GM19372 (cell line): Measurements from ENCODE around the gene KRTAP3-2.

Experiments
- ATAC-seq: cut with Tn5 transposase; IDR thresholded peaks from one replicate; pipeline ENCODE4 v1.9.1; 2021; ENCODE audit warnings: mild to moderate bottlenecking, low read depth, moderate library complexity; ENCODE audit not compliant: unreplicated experiment

KRTAP3-2 gene

DNA sequence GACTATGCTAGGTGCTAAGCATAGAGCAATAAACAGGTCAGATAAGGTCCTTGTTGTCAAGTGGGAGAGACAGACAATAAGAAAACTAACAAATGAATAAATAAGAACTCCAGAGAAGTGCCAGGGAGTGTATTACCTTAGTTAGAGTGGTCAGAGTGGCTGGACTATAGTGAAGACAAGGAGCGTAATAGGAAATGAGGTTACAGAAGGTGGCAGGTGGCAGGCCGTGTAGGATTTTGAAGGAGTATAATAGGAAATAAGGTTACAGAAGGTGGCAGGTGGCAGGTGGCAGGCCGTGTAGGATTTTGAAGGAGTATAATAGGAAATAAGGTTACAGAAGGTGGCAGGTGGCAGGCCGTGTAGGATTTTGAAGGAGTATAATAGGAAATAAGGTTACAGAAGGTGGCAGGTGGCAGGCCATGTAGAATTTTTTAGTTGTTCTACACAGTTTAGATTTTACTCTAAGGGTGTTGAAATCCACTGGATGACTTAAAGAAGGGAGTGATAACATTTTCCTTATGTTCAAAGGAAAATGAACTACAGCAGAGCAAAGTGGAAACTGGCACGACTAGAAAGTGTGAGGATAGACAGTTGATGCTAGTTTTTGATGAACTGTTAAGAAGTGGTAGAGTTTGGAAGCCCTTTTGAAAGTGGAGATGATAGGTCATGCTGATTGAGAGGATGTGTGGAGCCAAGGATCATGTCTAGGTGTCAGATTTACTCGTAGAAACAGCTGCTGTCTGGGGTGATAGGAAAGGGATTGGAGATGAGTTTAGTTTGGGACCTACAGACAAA is 12.8 kb upstream of the KRTAP3-2 start:
- no peak for ATAC-seq

DNA sequence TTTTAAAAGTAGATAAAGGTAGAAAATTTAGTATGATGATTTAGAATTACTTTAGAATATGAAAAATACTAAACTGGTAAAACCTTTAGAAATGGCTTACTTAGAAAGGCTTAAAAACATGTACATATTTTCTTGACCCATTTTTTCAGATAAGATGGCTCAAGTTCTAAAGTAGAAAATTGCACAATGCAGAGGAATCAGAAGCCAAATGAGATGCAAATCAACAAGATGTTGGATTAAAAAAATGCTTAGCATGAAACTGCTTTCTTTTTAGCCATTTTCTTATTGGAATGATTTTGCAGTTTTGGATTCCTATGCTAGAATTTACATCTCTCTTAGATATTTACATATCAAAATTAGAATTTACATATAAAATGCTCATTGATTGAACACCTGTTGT is 10.7 kb upstream of the KRTAP3-2 start:
- no peak for ATAC-seq

DNA sequence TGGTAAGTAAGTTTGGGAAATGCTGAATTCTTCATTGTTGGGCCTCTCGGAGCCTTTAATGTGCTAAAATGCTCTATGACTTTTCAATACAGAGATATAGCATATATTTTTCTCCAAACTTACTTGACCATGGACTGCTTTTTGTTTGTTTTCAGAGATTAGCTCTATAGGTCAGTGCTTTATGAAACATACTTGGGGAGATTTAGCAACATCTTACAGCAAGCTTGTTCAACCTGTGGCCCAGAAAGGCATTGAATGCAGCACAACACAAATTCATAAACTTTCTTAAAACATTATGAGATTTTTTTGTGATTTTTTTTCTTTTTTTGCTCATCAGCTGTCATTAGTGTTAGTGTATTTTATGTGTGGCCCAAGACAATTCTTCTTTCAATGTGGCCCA is 10.2 kb upstream of the KRTAP3-2 start:
- ATAC-seq = no peak

DNA sequence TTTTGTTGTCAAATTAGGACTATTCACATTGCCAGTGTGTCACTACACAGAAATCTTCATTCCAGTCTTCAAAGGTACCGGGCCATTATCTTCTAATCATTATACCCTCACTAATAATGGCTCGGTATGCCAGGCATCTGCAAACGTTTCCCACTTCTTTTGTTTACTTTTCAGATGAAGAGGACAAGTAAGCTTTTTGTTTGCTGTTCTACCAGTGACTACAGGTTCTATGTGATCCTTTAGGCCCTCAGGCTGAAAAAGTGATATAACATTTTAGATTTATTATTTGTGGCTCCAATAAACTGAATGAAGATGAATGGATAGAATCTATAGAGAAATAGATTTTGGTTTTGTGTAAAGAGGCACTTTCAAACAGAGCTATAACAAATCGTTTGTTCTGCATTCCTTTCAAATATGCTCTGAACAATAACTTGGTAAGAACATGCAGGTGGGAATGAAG is 9.6 kb upstream of the KRTAP3-2 start:
- no peak for ATAC-seq

DNA sequence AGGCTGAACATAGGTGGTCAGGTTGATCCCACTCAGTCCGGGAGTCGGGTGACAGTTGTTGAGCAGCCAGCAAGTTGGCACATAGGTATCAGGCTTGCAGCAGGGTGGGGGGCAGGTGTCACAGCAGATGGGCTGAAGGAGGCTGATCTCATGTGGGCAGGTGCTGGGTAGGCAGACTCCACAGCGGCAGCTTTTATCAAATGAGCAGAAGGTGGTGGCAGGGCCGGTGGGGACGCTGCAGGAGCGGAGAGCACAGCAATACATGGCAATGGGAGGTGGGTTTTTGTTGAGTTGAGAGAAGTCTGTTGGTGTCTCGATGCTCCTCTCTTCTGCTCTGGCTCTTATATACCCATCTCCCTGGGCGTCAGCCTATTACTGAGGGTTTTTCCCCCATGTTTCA is 9.1 kb upstream of the KRTAP3-2 start, which contains the start of gene KRTAP3-1:
KRTAP3-1 (minus strand) TSS at position 318 of the 400 bp plus-strand sequence; CDS start at position 264, 54 bp downstream.
- no peak for ATAC-seq

DNA sequence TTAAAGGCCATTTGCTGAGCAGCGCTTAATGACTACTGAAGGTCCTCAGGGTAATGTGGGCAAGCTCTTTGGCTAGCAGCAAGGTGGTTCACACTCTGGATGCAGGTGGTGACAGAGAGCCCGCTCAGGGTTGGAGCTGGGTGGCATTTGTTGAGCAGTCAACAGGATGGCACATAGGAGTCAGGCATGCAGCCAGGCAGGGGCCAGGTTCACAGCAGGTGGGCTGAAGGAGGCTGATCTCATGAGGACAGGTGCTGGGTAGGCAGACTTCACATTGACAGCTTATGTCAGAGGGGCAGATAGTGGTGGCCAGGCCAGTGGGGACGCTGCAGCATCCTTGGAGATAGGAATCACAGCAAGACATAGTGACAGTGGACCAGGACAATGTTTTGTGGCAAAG is 4.7 kb upstream of the KRTAP3-2 start:
- ATAC-seq = no peak

DNA sequence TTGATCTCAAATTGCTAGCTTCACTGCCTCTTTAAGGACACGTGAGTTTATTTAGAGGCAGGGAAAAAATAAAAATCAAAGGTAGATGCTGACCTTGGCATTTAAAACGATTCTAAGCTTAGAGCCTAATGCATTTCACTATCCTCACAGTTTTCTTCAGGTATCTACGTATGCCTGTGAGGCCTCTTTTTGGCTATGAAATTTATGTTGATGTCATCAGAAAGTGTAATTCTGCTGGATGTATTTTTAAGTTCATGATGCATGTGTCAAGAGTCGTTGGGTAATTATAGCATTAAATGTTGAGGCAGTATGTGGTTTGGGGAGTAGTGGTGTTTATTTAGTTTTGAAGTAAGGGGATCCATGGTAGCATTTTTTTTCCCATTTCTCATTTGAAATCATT is 4.2 kb upstream of the KRTAP3-2 start:
- ATAC-seq = no peak

DNA sequence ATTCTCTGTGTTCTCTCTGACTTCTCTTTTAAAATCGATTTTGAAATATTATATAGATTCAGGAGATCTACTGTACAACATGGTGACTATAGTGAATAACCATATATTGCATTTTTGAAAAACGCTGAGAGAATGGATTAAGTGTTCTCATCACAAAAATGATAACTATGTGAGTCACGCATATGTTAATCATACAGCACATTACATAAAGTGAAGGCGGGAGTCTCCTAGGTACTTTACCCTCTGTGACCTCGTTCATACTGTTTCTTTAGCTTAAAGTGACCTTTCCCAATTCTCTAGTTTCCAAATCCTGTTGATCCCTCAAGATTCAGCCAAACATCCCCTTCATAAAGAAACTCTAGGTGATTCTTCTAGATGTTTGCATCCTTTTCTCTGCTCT is 3.1 kb upstream of the KRTAP3-2 start:
- ATAC-seq = no peak

DNA sequence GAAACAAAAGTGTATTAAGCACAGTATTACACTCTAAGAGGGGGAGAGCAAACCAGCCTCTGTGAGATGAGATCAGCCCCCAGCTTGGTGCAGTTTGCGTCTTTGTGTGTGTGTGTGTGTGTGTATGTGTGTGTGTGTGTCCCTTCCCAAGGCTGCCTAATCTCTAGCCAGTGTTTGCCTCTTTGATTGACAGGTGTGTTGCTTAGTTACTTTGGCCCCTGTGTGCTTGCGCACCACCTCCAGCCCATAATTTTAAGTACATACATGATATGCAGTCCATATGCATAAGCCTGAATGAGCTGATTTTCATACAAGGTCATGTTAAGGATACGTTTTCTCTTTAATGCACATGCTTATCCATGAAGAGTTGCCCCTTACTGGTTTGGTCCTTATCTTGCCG is 2.1 kb upstream of the KRTAP3-2 start:
- no peak for ATAC-seq

DNA sequence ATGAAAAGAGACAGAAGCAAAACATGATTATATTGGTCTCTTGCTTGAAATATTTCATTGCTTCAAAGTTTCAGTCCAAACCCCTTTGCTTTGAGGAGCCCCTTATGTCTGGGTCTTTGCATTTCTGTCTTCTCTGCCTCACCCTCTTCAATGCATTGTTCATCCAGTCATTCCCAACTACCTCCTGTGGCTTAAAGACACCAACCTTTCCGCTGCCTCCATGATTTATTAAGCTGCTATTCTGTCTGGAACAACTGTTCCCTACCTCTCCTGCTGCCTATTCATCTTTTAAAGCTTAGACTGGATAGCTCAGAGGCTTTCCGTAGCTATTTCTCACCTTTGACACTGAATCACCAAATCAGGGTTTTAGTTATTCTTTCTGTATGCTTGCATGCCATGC is 2.3 kb downstream of the KRTAP3-2 start:
- no peak for ATAC-seq

DNA sequence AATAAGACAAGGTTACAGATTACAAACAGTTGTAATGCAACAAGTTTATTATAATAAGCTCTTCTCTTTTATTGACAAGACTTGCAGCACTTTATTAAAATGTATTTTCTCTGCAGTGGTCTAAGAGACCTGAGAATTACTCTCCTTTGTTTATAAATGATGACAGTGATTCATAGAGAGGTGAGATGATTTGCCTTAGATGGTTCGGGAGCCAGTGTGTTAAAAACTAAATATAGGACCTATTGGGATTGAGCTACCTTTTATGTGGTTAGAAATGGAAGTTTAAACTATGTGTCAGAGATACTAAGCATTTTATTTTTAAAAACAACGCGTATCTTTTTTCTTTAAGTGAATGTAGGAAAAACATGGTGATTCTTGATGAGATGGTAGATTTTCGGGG is 2.9 kb downstream of the KRTAP3-2 start:
- no peak for ATAC-seq

DNA sequence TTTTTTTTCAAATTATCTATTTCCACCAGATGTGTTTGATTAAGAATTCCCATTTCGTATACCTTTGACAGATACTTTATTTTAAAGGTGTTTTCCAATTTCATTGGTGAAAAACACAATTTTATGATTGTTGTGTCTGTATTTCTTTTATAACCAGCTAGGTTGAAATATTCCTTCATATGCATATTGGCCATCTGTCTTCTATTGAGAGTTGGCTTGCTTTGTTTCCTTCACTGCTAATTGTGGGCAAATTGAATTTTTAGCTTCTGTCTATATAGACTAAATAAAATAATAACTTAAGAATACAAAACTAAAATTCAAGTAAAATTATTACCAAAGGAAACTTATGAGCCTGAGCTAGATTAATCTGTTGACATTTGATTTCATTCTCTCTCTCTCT is 4.6 kb downstream of the KRTAP3-2 start:
- ATAC-seq = no peak

DNA sequence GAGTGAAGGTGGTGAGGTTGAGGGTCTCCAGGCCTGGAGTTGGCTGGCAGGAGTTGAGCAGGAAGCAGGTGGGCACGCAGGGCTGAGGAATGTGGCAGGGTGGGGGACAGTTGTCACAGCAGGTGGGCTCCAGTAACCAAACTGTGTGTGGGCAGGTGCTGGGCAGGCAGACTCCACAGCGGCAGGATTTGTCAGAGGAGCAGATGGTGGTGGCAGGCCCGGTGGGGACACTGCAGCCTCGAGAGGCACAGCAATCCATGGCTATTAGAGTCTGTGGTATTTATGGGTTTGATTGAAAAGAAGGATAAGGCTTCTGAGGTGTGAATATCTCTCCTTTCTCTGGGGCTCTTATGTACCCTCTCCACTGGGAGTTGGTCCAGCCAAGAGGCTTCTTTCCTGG is 5.9 kb downstream of the KRTAP3-2 start, which contains the start of gene KRTAP3-3:
KRTAP3-3 (minus strand) TSS at position 326 of the 400 bp plus-strand sequence; CDS start at position 259, 67 bp downstream.
- ATAC-seq = no peak

DNA sequence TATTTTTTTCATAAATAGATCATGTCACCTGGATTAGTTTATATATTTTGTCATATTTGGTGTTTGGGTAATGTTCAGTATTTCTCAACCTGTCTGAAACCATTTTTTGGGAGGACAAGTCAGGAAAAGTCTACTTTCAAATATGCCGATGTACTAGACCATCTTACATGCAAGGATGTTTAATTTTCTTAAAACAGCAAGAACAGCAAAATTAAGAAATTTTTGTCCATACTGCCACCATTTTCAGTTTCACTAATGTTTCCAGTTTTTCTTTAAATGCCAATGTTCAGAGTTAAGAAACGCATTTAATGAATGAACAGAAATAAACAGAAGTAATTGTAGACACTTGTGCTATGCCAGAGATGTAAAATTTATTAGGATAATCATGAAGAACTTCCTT is 6.6 kb downstream of the KRTAP3-2 start:
- no peak for ATAC-seq

DNA sequence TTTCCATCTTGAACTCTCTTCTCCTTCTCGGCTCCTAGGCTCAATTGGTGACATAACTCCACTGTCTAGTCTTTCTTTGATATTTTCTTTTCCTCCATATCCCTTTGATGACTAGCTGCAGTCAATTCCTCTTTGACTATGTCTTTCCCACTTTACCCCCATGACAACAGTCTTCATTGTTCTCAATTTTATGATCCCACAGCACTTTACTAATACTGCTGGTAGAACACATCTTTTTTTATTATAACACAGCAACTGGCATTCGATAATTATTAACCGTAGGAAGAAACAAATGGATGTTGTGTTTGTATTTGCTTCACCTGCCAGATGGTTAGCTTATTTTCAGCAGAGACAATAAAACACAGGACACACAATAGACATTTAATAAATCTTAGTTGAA is 7.0 kb downstream of the KRTAP3-2 start:
- ATAC-seq = no peak

DNA sequence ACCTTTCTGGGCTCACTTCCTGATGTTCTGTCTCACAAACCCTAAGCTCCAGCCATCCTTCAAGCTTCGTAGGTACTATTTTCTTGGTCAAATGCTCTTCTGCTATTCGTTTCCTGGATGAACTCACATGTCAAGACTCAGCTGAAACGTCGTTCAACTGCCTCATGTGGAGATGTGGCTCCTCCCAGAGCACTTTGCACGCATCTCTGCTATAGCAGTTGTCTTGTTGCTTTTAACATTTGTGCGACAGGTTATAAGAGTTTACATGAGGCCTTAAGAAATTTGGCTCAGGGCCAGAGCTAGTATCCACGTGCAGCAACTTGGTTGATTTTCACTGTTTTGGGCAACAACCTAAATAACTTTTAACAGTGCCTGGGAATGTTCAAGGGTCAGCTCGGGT is 12.8 kb downstream of the KRTAP3-2 start:
- no peak for ATAC-seq

DNA sequence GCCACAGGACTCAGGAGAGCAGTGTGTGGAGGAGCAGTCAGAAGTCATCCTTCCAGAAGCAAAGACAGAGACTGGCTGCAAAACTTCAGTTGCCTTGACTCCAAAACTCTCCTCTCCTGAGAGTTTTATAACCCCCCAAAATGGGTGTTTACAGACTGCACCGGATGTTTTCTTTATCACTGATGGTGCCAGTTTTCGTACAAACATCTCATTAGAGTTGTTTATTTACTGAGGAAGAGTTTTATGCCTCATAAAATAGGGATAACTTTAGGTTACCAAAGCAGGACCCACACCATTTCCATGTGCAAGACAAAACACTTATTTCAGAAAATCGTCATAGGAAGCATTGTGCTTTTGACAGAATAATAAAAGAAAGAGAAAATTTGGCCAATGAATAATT is 15.5 kb downstream of the KRTAP3-2 start, which contains the start of gene KRT40:
KRT40 (minus strand) TSS at position 101 of the 400 bp plus-strand sequence; CDS start at position 48, 53 bp downstream.
- no peak for ATAC-seq

DNA sequence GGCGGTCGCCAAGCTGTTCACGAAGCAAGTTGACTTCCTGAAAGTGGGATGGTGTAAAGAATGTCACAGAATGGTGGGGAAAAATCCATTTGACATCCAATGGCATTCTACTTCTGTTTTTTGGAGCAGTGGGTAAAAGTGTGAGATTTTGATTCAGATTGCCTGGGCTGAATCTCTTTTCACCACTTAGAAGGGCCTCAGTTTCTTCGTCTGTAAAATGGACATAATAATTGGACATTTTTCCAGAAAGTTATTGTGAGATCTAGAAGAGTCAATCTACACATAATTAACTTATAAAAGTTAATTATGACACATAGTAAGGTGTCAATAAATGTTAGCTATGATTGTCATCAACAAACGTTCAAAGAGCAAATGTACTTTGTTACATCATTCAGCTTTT is 18.6 kb downstream of the KRTAP3-2 start:
- no peak for ATAC-seq

DNA sequence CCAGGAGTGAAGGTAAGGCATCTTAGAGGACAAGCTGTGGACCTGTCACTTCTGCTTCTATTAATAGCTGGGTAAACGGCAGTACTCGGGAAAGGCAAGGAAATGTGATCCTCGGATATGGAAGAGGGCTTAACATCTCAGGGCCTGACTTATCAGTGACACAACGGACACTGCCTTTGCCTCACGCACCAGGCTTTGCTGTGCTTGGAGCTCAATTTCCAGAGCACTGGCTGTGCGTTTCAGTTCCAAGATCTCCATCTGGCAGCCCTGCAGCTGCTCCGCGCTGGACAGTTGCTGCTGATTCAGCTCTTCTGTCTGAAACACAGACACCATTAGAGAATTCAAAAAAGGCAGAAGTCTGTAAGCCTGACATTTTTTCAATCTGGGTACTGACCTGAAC is 19.1 kb downstream of the KRTAP3-2 start:
- ATAC-seq = no peak

DNA sequence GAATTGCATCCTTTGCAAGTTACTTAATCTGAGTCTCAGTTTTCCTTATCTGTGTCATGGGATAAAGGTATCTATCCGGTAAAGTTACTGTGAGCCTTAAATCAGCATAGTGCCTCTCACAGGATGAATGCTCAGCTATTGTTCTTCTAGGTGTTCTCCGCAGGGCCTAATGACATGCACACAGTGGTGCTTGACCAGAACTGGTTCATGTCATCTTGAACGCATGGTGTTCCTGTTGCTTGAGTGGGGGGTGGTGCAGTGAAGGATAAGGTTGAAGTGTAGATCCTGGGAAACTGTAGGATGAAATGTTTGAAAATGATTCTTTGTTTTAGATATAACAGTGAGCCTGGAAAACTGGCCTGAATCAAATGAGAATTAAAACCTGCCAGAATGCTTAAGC is 19.6 kb downstream of the KRTAP3-2 start:
- no peak for ATAC-seq

DNA sequence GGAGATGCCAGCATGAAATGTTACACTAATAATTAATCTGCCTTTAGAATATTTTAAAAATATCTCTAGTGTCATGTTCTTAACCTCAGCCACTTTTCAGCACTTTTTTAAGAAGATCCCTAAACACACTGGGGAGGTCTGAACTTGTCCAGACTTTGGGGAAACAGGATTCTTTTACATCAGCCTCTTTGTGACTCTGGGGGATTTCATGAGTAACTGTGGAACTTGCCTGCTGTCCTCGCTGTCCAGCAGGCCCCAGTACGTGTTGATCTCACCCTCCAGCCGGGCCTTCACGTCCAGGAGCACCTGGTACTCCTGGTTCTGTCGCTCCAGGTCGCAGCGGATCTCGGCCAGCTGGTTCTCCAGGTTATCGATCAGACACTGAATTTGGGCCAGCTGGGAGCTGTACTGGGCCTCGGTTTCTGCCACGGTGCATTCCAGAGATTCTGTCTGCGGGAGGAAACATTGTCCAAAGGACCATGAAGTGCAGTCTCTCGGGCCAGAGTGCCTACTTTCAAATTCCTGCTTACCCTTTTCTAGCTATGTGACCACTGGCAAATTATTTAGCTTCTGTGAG is 21.0 kb downstream of the KRTAP3-2 start:
- no peak for ATAC-seq

DNA sequence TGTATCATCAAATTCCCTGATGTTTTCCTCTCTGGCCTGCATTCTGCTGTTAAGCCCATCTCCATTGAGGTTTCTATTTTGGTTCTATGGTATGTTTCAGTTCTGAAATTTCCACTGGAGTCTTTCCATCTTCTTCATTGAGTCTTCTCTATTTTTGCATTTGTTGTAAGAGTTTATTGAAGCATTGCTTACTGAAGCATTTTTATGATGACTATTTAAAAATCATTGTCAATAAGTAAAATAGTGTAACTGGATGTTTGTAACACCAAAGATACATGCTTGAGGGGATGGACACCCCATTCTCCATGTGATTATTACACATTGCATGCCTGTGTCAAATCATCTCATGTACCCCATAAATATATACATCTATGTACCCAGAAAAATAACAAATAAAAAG is 24.2 kb downstream of the KRTAP3-2 start:
- ATAC-seq = no peak
